Cortex of kidney (tissue), 1 donor: Measurements from ENCODE around the gene MAB21L4.

Experiments
- DNase-seq: peaks from one replicate; lab custom pipeline; 2025; lab: John Stamatoyannopoulos, UW

Gene MAB21L4

DNA sequence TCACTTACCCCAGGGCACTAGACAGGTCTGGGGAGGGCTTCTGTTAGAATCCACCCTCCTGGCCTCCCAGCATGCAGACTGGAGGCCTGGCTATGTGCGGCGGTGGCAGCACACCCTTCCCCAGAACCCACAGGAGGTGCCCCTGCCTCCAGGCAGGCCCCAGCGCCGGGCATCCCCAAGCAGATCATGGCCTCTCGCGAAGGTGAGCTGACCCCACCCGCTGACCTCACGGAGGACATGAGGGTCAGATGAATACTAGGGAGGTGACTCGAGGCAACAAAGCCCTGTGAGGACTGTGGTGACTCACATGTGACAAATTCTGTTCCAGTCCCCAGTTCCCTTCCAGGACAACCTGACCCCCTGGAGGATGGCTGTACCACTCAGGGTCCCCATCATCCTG is 1.9 kb downstream of the MAB21L4 start:
- DNase-seq, result no peak

DNA sequence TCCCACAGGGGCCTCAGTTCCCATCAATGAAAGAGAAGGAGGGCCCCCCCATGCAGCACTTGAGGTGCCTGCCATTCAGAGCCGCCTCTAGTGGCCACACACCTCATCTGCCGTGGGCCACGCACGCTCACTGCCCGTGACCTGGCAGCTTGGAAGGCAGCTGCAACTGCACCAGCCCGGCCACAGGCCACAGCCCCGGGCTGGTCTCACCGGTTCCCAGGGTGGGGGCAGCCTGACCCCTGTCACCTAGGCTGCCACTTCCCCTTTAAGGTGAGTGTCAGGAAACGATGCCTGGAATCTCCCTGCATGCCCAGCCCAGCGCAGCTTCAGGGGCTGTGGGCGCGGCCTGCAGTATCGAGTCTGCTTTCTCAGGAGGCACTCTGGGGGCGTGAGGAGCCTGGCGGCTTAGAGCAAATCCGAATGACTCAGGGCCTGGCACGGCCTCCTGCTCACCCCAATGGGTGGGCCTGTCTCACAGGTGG is 2.6 kb downstream of the MAB21L4 start:
- no peak for DNase-seq

DNA sequence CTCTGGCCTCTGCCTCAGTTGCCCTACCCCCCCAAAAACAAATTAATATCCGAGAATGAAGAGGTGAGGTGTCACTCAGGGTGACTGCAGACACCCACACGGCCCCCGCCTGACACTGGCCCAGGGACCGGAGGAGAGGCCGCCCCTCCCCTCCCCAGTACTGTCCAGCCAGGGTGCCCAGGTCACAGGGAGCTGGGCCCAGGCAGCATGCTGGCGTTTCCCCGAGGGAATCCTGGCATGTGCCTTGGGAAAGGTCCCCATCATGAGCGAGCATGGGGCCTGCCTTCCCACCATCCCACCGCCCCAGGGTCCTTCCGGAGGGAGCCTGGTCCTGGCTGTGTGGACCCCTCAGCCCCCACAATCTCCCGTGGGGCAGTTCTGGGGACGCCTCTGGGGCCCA is 3.0 kb downstream of the MAB21L4 start:
- DNase-seq, result no peak

DNA sequence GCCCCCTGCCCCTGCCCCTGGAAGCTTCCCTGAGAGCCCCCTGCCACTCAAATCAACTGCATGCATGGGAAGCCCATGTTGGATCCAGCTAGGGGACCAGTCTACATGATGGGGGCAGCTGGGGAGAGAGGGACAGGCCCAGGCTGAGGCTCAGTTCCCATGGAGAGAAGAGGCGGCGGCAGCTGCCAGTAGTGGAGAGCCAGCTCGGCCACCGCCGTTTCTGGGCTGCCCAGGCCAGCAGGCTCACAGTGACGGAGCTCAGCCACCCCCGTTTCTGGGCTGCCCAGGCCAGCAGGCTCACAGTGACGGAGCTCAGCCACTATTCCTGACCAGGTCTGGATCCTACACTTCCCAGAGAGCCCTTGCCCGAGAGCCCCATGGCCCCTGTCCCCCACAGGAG is 3.6 kb downstream of the MAB21L4 start:
- no peak for DNase-seq

DNA sequence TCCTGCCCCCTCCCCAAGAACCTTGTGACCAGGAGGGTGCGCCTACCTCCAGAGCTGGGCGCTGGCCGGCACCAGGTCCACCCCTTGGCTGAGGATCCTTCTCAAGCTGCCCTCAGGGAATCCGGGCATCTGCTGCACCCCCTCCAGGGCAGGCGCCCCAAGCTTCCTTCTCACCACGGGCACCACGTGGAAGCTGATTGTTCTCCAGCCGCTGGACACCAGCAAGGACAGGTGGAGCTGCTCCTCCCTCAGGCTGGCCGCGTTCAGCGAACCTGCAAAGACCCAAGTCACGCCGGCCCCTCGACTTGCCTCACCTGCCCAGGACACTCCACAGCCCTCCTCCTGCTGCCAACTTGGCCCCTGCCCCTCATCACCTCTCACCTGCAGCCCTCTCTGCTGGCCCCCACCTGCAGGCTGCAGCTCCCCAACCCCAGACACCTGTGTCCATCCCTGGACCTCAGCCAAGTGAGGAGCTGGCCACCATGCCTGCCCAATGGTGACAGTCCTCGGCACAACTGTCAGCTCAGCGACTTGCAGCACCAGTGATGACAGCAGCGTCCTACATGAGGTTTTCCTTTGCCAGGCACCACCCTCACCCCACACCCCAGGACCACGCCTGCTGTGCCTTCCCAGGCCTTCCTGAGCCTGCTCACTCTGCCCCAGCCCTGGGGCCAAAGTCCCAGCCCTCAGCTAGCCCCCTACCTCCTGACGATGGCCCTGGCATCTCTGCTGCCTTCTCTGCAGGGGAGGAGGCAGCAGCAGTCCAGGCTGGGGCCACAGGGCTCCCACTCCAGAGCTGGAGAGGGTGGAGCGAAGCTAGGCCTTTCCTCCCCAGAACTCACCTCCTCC is 4.2 kb downstream of the MAB21L4 start:
- DNase-seq, result no peak

DNA sequence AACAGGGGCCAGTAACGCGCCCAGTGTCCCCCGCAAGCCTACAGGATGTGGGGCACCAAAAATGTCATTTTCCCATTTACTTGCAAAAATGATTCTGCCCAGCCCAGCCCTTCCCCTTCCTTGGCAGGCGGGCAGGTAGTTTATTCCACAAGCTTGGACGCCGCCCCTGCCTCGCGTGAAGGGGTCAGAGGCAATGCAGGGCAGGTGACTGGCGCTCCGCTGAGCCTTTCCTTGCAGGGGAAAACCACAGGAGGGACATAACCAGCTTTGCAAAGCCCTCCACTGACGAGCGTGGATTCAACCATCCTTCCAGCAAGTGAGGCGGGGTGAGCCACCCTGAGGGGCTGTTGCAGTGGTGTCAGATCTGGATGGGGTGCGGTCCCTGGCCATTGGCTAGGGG is 5.3 kb downstream of the MAB21L4 start:
- no peak for DNase-seq

DNA sequence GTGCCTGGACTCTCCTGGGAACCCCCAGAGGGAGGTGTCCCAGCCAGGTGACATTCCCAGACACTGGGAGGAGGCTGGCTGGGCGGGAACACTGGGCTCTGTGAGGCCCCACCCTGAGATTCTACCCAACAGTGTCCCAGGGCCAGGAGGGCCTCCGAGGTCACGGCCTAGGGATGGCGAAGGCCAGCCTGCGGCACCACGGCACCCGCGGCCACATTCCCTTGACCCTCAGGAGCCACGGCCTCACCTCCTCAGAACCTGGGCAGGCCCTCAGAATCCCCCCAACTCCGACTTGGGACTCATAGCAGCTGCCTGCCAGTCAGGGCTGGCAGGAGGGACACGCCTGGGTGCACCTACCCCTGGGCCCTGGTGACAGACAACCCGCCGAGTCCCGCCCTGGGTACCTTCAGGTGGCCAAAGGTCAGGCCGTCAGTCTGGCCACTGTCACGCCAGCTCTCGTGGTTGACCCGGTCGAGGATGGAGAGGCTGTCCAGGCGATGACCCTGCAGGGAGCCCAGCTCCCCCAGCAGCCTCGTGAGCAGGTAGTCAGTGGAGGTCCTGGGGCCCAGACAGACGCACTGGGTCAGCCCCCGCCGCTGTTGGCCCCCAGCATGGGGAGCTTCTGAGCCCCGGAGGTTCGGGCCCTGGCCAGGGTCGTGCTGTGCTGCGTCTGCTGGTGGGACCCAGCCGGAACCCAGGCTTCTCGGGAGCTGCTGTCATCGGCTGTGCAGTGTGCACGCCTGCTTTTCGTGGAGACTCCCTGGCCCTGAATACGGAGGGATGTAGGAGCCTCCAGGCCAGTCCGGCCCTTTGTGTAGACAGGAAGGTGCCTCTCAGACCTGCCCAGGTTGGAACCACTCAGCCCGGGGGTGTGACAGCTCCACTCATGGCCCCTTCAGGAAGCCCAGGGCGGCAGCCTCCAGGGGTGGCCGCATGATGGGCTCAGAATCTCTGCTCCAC is 6.1 kb downstream of the MAB21L4 start:
- no peak for DNase-seq

DNA sequence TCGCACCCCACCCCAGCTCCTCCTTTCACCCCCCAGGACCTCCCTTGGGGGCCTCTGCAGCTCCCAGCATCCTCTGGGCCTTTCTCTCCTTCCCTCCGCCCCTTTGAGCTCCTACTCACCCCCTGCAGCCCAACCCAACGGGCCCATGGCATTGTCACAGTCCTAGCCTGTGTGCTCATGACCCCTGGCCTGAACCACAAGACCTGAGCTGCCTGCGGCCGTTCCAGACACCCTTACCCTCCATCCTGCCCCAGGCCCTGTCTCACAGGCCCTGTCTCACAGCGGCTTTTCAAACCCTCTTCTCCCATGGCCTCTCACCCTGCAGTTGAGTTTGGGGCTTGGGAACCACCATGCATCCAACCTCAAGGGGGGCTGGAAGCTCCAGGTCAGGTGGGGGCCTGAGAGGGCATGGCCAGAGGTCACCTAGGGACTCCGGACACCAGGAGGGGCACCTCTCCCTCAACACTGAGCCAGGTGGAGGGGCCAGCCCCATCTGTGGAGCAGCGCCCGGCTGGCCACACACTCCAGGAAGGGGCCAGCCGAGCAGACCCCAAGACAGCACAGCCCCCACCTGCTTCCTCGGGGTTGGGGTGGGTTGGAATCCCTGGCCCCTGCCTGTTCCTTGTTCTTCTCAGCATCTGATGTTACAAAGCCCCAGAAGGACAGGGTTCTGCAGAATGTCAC is 6.9 kb downstream of the MAB21L4 start:
- DNase-seq, result no peak

DNA sequence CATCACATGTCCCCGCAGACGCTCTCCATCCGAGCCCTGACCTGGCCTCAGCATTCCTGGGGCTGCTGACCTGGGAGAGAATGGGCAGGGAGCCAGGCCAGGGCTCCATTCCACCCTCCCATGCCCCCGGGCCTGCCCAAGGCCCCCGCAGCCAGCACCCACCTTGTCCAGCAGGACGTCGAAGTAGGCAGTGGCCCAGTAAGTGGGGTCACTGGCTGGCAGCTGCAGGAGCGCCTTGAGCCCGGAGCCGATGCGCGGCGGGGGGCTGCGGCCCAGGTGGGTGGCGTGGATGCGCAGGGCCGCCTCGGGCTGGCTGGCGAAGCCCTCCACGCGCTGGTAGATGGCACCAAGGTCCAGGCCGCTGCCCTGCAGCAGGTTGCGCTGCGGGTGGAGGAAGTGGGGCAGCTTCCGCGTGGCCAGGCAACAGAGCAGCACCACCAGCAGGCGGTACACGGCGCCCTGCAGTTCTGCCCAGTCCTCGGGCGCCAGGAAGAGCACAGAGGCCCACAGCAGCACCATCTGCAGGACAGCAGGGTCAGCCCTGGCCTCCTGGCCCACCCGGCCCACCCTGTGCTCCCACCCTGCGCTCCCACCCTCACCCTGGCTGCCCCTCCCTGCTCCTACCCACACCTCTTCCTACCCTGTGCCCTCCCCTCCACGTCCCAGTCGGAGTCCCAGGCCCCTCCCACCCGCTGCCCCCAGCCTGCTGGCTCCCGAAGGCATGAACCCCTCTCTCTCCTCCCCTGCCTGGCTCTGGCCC is 7.6 kb downstream of the MAB21L4 start:
- DNase-seq, result no peak

DNA sequence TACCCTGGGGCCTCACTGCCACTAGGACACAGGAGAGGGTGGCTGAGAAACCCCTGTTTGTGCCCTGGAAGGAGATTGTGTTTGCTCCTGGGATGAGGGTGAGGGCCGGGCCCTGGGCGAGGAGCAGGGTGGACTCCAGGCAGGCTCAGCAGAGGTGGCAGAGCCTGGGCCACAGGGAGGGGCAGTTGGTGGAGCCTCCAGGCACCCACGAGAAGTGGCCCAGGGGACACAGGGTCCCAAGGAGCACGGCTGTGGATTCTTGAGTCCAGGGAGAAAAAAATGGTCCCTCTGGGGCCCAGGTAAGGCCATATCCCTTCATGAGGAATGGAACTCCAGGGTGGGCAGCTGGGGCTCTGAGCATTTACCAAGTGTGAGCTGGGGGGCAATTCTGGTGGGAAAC is 8.3 kb downstream of the MAB21L4 start:
- no peak for DNase-seq

DNA sequence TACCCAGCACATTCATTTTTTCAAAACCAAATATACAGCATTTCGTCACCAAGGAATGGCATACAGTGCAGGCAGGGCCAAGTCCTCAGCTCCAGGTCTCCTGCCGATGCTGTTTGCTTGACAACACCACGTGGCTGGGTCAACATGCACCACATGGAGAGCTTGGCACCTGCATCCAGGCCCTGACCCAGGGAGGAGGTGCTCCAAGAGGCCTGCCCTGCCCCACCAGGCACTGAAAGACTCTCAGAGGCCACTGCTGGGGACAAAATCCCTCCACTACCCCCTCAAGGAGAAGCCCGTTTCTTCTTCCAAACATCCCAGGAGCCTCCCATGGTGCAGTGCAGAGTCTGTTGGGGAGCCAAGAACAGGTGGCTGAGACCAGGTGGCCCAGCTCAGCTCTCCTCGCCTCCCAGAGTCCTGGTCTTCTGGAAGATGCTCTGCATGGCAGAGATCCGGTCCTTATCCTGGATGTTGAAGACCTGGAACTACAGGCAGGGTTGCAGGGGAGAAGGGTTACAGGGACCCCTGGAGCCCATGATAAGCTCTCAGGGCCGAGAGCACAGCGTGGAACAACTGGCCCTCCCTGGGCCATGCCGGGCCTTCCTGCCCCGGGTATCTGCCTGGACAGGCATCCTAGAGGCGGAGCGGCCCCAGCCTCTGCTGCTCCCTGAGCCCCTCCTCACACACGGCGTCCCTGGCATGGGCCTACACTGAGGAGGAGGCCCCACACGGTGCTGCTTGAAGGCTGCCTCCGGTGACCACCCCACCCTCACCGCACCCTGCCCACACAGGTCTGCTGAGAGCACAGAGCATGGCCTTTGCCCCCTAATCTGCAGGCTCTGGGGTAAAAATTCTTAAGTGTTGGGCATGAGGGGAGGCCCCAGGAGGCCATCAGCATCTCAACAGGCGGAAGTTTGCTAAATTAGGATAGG is 9.0 kb downstream of the MAB21L4 start:
- DNase-seq, result no peak

DNA sequence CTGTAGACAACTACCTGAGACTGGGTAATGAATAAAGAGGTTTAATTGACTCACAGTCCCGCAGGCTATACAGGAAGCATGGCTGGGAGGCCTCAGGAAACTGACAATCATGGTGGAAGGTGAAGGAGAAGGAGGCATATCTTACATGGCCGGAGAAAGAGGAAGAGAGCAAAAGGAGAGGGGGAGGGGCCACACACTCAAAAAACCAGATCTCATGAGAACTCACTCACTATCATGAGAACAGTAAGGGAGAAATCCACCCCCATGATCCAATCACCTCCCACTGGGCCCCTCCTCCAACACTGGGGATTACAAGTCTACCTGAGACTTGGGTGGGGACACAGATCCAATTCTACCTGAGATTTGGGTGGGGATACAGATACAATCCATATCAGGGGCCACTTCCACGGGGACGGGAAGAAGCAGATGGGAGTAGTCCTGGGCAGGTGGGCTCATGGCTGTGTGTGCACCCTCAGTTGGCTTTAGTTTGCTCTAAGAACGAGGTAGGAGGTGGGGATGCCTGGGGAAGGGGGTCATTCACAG is 9.9 kb downstream of the MAB21L4 start:
- no peak for DNase-seq

DNA sequence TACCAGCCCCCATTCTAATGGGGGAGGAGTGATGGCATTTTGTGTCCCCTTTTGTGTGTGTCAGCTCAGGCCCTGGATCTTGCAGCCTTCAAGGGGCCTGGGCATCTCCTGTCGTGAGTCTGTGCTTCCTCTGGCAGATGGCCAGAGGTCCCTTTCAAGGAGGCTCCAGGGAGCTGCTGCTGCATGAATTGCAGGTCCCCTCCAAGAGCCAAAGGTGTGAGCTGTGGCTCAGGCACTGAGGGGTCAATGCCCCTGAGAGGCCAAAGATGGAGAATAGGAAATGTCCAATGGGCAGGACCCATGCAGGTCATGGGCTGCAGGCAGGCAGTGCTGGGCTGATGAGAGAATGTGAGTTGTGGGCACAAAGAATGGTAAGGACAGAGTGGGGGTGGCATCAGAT is 10.4 kb downstream of the MAB21L4 start:
- no peak for DNase-seq

DNA sequence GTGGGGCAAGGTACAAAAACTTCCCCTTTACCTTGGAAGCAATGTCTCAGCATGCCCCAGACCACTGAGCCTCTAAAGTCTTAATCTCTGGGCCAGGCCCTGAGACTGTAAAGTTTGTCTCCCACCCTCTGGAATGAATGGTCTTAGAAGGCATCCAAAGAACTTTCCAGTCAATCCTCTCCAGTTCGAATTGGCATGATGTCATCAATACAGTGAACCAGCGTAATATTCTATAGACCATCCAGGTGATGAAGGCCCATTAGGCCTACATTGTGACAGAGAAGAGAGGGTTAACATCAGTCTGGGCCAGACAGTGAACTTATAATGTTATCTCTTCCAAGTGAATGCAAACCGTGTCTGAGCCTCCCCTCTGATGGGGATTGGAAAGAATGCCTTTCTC is 11.2 kb downstream of the MAB21L4 start:
- no peak for DNase-seq

DNA sequence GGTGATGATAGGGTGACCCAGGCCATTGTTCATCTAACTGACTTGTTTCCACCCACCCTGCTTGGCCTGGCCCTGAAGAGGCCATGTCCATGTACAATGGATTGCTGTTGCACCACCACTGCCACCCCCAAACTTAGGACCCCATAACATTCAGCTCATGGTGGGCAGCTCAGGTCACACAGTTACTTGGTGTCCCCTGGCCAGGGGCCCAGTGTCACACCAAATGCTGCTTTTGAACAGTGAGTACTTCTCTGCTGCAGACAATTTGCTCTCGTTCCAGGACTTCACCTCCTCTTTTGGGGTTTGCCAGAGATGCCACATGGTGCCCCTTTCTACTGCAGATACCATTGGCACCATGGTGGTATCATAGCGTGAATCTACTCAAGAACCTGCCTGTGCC is 11.7 kb downstream of the MAB21L4 start:
- DNase-seq, result no peak

DNA sequence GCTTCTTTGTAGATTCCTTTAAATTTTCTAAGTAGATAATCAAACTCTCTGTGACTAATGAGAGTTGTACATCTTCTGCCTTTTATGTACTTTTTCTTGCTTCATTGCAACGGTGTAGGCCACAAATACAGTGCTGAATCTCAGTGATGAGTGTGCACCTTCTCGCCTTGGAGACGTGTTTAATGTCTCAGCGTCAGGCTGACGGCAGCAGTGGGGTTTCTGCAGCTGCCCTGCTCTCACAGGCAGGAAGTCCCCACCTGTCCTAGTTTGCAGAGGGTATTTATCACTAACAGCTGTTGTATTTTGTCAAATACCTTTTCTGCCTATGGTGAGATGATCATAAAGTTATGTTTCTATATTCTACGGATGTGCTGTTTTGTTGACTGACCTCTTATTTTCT is 14.0 kb downstream of the MAB21L4 start:
- DNase-seq, result no peak

DNA sequence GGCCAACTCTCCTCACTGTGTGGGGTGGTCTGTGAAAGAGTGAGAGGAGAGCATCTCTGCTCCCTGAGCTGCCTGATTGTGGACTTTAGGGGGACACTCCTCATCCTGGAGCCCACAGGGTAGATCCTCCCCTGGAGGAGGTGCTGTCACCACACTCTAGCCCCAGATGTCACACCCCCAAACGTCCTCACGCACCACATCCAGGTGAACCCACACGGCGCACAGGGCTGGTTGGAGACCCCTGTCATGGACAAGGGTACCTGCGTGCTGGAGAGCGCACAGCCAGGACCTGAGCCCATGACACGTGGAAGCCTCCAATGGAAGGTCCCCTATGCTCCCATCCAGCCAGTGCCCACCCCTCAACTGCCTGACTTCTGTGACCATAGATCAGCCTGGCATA is 16.9 kb downstream of the MAB21L4 start:
- DNase-seq, result no peak

DNA sequence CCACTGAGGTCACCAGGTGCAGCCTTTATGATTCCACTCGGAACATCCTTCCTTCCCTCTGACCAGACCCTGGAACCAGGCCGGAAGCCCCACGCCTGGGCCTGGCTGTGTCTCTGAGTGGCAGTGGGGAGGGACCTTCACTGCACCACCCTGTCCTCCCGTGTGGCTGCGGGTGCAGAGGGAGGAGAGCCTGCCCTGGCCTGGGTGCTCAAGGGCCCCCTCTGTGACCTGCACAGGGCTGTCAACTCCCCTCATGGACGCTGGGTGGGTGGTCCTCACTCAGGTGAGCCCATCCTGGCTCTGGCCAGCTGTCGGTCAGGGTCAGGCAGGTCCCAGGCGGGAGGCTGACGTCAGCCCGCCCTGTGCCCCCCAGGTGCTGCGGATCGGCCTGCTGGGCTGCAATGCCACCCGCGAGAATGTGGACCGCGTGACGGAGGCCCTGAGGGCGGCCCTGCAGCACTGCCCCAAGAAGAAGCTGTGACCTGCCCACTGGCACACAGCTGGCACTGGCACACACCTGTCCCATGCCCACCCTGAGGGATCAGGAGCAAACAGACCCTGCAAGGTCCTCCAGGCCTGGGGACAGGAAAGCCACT is 17.5 kb downstream of the MAB21L4 start:
- no peak for DNase-seq

DNA sequence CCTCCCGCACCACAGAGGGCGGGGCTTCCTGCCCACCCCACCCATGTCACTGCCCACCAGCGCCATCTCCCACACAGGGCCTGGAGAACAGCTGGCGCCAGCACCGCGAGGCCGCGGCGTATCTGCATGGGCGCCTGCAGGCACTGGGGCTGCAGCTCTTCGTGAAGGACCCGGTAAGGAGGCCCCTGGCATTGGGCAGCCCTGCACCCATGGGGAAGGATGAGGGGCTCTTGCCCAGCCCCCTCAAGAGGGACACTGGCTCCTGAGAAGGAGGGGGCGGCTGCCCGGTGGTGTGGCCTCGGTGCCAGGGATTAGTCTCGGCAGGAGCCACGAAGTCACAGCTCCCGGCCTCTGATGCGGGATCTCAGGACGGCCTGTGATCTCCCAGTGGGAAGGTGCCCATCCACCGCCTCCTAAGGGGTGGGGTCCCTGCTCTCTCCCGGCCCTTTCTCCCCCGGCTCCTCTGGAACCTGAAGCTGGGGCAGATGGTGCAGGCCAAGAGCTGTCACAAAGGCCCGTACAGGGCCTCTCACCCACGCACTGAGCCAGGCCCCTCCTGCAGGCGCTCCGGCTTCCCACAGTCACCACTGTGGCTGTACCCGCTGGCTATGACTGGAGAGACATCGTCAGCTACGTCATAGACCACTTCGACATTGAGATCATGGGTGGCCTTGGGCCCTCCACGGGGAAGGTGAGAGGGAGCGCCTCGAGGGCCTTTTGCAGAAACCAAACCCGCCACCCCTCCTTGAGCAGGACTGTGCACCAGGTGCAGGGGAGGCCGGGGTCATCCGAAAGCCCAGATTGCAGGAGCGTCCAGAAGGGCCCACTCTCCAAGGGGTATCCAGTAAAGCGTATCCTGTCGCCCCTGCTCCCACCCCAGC is 18.3 kb downstream of the MAB21L4 start:
- DNase-seq, result no peak
